ENCODE data around the gene CACNA2D3.

CACNA2D3 gene

DNA sequence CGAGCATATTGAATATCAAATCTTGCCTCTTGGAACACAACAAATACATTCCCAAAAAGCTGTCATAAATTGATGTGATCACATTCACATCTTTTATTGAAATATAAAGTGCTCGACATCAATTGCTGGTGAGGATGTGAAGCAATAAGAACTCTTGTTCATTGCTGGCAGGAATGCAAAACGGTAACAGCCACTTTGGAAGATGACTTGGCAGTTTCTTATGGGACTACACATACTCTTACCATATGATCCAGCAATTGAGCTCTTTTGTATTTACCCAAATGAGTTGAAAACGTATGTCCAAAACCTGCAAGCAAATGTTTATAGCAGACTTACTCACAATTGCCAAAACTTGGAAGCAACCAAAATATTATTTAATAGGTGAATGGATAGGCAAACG lies 234.9 kb downstream of the CACNA2D3 start:
- TF ChIP-seq, protein P1, sequence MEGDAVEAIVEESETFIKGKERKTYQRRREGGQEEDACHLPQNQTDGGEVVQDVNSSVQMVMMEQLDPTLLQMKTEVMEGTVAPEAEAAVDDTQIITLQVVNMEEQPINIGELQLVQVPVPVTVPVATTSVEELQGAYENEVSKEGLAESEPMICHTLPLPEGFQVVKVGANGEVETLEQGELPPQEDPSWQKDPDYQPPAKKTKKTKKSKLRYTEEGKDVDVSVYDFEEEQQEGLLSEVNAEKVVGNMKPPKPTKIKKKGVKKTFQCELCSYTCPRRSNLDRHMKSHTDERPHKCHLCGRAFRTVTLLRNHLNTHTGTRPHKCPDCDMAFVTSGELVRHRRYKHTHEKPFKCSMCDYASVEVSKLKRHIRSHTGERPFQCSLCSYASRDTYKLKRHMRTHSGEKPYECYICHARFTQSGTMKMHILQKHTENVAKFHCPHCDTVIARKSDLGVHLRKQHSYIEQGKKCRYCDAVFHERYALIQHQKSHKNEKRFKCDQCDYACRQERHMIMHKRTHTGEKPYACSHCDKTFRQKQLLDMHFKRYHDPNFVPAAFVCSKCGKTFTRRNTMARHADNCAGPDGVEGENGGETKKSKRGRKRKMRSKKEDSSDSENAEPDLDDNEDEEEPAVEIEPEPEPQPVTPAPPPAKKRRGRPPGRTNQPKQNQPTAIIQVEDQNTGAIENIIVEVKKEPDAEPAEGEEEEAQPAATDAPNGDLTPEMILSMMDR (conservative IDR thresholded peaks at IDR 0.05; ENCODE audit: low read length) = no peak
- no peak overlapping the region for H3K4me3 ChIP-seq (ENCODE audit: low read length)
- DNase-seq (ENCODE audit: low read depth) = peak; percentile 14

DNA sequence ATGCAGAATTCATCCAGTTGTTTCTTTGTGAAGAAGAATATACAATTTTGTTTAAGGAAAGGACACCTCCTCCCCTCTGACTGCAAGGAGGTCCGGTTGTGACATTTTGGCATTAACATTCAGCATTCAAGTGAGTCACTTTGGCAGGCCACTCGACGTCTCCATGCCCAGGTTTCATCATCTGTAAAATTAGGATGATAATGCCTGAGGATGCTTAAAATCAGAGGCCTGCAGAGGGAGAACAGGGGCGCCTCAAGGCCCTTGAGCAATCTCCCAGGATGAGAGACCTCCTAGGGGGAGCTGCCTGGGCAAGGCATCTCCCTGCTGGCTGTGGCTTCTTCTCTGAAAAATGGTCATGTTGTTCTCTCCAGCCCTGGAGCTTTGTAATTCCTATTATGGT lies 236.0 kb downstream of the CACNA2D3 start:
- TF ChIP-seq, protein P1 (conservative IDR thresholded peaks at IDR 0.05; ENCODE audit: low read length) = no peak
- no peak overlapping the region for H3K4me3 ChIP-seq (ENCODE audit: low read length)
- peak; percentile 21 for DNase-seq (ENCODE audit: low read depth)

DNA sequence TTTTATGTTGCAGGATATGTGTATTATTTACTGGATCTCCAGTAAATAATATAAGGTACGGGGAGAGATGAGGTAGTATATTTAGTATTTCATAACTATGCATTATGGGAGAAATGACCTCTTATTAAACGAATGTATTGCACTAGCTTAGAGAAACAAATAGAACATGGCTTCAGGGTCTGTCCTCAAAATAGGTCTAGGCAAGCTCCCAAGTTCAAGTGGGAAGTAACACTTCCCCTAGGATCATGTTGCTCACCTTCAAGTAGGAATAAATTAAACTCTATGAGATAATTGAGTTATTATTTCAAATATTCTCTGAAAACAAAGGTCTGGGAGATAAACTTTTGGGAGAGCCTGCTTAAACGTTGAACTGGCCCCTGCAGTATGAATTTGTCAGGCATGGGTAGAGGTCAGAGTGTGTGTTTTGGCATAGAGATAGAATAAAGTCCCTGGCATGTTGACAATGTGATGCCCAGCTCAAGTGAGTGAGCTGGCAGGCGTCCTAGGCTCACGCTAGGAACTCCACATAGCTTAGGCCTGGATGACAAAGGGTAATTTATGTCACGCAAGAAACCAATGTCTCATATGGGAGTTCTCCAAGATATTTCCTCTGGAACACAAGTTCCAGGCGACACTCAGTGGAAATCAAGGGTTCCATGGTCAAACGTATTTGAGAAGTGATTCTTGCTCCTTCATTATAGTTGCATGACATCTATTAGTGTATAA lies 236.8 kb downstream of the CACNA2D3 start:
- no peak for DNase-seq (ENCODE audit: low read depth)

DNA sequence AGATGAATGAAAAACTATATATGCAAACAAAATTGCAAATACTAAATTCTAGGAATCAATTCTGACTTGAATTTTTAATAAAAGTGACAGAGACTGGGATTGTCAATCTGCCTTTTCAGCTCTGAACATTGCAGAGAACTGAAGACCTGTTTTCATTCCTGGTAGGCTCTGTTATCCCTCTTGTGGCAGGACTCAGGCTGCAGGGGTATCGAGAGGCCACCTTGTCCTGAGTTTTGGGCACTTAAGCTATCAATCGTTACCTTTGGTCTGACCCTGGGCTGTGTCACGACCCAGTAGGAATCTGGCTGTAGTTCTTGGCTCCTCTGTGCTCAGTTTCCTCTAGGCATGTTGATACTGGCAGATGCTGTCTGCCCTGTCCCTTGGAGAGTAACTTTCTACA lies 238.0 kb downstream of the CACNA2D3 start:
- H3K4me3 ChIP-seq (ENCODE audit: low read length) = no peak overlapping the region
- TF ChIP-seq, protein P1 (conservative IDR thresholded peaks at IDR 0.05; ENCODE audit: low read length) = no peak
- no peak for DNase-seq (ENCODE audit: low read depth)

More for the DNA sequence above, 236.8 kb downstream of the CACNA2D3 start:
- TF ChIP-seq, protein P1 (conservative IDR thresholded peaks at IDR 0.05; ENCODE audit: low read length) = no peak
- H3K4me3 ChIP-seq (ENCODE audit: low read length) = no peak overlapping the region

DNA sequence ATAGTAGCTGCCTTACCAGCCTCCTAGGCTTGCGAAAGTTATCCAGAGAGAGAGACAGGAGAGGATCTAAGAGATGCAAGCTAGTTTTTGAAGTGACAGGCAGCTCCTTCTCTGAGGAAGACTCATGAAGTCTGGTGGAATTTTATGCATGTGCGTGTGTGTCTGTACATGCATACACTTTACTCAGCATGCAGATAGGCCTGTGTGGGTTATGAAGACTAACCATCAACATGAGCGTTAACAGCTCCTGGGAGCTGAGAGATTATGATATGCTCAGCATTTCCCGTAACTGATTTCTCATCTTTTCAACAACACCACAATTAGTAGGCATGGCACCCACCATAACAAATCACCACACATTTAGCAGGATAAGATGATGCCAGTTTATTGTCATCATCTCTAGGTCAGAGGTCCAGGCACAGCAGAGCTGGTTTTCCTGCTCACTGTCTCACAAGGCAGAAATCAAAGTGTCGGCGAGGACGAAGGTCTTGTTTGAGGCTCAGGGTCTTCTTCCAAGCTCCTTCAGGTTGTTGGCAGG lies 239.5 kb downstream of the CACNA2D3 start:
- TF ChIP-seq, protein P1 (conservative IDR thresholded peaks at IDR 0.05; ENCODE audit: low read length) = no peak
- no peak for DNase-seq (ENCODE audit: low read depth)
- H3K4me3 ChIP-seq (ENCODE audit: low read length) = no peak overlapping the region

DNA sequence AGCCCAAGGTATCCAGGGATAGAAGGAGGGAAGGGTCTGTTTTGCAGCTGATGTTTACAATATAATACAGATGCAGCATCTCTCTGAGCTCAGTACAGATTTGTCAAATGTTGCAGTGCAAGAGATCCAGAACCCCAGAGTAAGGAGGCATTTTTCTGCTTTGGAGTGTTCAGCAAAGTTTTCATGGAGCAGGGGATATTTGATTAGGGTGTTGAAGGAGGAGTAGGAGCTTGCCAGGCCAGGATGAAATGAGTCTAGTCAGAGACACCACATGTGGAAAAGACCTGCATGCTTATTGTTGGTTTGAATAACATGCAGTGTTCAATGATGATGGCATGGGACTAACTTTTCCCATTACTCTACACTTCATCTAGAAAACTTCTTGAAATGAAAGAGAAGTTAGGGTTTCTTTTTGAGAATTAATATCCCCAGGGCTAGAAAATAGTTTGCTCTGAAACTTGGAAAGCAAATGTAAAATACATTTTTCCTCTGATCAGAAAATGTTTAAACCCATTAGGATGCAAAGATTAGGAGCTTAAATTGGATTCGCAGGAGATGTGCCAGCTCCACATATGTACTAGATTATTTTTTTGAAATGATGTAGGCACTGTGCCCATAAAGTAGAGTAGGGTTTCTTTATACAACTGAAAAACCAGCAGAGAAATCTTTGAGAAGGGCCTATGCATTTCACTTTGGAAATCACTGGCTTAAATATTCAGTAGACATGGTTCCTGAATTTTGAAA lies 243.8 kb downstream of the CACNA2D3 start:
- H3K4me3 ChIP-seq (ENCODE audit: low read length) = no peak overlapping the region
- TF ChIP-seq, protein P1 (conservative IDR thresholded peaks at IDR 0.05; ENCODE audit: low read length) = no peak
- DNase-seq (ENCODE audit: low read depth) = no peak
